PC-9 (cell line): ENCODE results near the gene SARS2. TPM values are rescaled to one million over a fixed set of nuclear protein-coding genes. Genes with fewer than 3 reads are reported as not detected.

Source experiments
- BruUV-seq: library from RNA; stranded (reverse); fragments of 400-500 nt; replicated peaks from 2 replicates; lab custom pipeline; 2021; lab: Mats Ljungman, UMichigan
- CTCF ChIA-PET: fragments of 300-600 bp; sonication (Branson Sonifier 250); formaldehyde crosslinking; loops from one replicate; lab custom pipeline; 2022; ENCODE audit warnings: antibody characterized with exemption; lab: Charles Lee
- POLR2A ChIA-PET: fragments of 300-600 bp; sonication (Branson Sonifier 250); formaldehyde crosslinking; loops from one replicate; lab custom pipeline; 2022; ENCODE audit warnings: antibody characterized with exemption; ENCODE audit not compliant: unreplicated experiment; lab: Charles Lee
- DNase-seq, 2 experiments: peaks; one replicate each; pipeline versions ENCODE4 v3.0.0 to v3.0.0-alpha.2; 2015 to 2022; ENCODE audit warnings: mixed read lengths in 1 of 2
- H2AFZ ChIP-seq: fragments of 200-600 bp; sonication (generic); 2 replicates; pipeline ENCODE4 v1.8.1; 2017; ENCODE audit warnings: antibody characterized with exemption
- H3F3A ChIP-seq: fragments of 200-600 bp; sonication (generic); 2 replicates; pipeline ENCODE4 v1.8.1; 2017; ENCODE audit warnings: antibody characterized with exemption, mild to moderate bottlenecking, low read depth; ENCODE audit not compliant: insufficient read depth
- H3K27ac ChIP-seq: fragments of 200-600 bp; sonication (generic); 2 replicates; pipeline ENCODE4 v1.6.1; 2016; ENCODE audit warnings: mixed run types
- H3K27me3 ChIP-seq: fragments of 200-600 bp; sonication (generic); 2 replicates; pipeline ENCODE4 v1.6.1; 2016; ENCODE audit warnings: low read depth, mixed run types; ENCODE audit not compliant: insufficient read depth
- H3K36me3 ChIP-seq: fragments of 200-600 bp; sonication (generic); 2 replicates; pipeline ENCODE4 v1.6.1; 2016; ENCODE audit warnings: low read depth, mixed run types
- H3K4me1 ChIP-seq: fragments of 200-600 bp; sonication (generic); replicated peaks from 2 replicates; pipeline ENCODE4 v1.6.1; 2016; ENCODE audit warnings: mixed run types; ENCODE audit not compliant: insufficient read depth
- H3K4me2 ChIP-seq: fragments of 200-600 bp; sonication (generic); 2 replicates; pipeline ENCODE4 v1.6.1; 2017; ENCODE audit warnings: mixed run types
- H3K4me3 ChIP-seq: fragments of 200-600 bp; sonication (generic); 2 replicates; pipeline ENCODE4 v1.6.1; 2016; ENCODE audit warnings: mixed run types
- H3K79me2 ChIP-seq: fragments of 200-600 bp; sonication (generic); 2 replicates; pipeline ENCODE4 v1.6.1; 2017; ENCODE audit warnings: low read depth, mixed run types
- H3K9me2 ChIP-seq: fragments of 200-600 bp; sonication (generic); 2 replicates; pipeline ENCODE4 v1.8.1; 2017; ENCODE audit warnings: mild to moderate bottlenecking; ENCODE audit not compliant: insufficient read depth
- H3K9me3 ChIP-seq: fragments of 200-600 bp; sonication (generic); 2 replicates; pipeline ENCODE4 v1.8.1; 2016; ENCODE audit warnings: low read depth; ENCODE audit not compliant: insufficient read depth
- H4K20me1 ChIP-seq: fragments of 200-600 bp; sonication (generic); 2 replicates; pipeline ENCODE4 v1.8.1; 2017; ENCODE audit not compliant: insufficient read depth
- CTCF ChIP-seq: fragments of 200-600 bp; sonication (generic); conservative IDR thresholded peaks from 2 replicates; pipeline ENCODE4 v1.6.1; 2017; ENCODE audit warnings: mixed run types, antibody characterized with exemption, mild to moderate bottlenecking, moderate library complexity
- EZH2 ChIP-seq: fragments of 200-600 bp; sonication (generic); IDR thresholded peaks from 2 replicates; pipeline ENCODE4 v1.8.0; 2017; ENCODE audit warnings: antibody characterized with exemption, low read depth
- intact Hi-C: fragments of 100-400 bp; cut with micrococcal nuclease; formaldehyde crosslinking; loops from one replicate; pipeline ENCODE4 v1.10.0; 2022; ENCODE audit not compliant: unreplicated experiment
- total RNA-seq: library from RNA; stranded (reverse); gene quantifications from 2 replicates; pipeline ENCODE4 v1.2.3, GENCODE V29; 2021

Gene SARS2
- total RNA-seq, 1 experiment from 2014 or later = 33.7 TPM

DNA sequence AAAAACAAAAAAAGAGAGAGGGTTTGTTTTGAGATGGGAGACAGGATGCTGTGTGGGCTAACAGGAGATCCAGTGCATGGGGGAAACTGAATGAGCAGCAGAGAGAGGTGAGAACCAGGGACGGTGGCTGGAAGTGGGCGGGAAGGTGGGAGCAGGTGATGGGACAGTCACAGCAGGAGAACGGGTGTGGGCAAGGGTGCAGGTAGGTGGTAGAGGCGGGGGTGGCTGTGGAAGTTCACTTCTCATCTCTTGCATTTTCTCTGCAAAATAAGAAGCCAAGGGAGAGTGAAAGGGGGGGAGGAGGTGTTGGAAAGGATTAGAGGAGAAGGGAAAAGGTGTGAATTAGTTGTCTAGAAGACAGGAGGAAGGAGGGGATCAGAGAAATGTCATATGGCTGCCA lies 23.1 kb upstream of the SARS2 start:
- Histone ChIP-seq H3K4me2 (no peak overlapping the region), H3K36me3 (no peaks in the 10 kb centered on the region), H4K20me1 (no peaks in the 10 kb centered on the region), H3K9me3 (no peaks in the 10 kb centered on the region), H3K9me2 (no peaks in the 10 kb centered on the region), H3K4me3 (no peak overlapping the region), H2AFZ (no peak overlapping the region), H3K27me3 (no peaks in the 10 kb centered on the region), H3K4me1 (no peaks in the 10 kb centered on the region), H3K79me2 (no peaks in the 10 kb centered on the region), H3K27ac (no peak overlapping the region), H3F3A (peaks cover 5% of the 10 kb centered on the region)
- BruUV-seq = no TSS peak
- CTCF ChIA-PET = interaction anchor here (0.6 kb wide), 2 partner anchors 551 to 787 kb away, joined by 4 to 5 read pairs; no protein-coding TSS in a partner anchor
- intact Hi-C loops = loop anchor here (5.0 kb wide), 1 partner anchor 436 kb away; no protein-coding TSS in a partner anchor
- TF ChIP-seq CTCF = no peak
- TF ChIP-seq EZH2 = no peak
- POLR2A ChIA-PET = no interaction called here
- no peak for DNase-seq

GRCh38 chr19:38952395-38953165 lies 22.0 kb upstream of the SARS2 start:
- peak; percentile 43 for DNase-seq
- Histone ChIP-seq H3K4me3 (no peak overlapping the region), H3K27ac (no peak overlapping the region), H3K27me3 (no peaks in the 10 kb centered on the region), H3K79me2 (no peaks in the 10 kb centered on the region), H3K9me2 (no peaks in the 10 kb centered on the region), H3K4me1 (no peaks in the 10 kb centered on the region), H3K9me3 (no peaks in the 10 kb centered on the region), H3K4me2 (no peak overlapping the region), H3K36me3 (no peaks in the 10 kb centered on the region), H3F3A (peaks cover 5% of the 10 kb centered on the region), H2AFZ (no peak overlapping the region), H4K20me1 (no peaks in the 10 kb centered on the region)
- ChIA-PET CTCF (interaction anchor here (0.6 to 1.4 kb wide), 3 partner anchors 22 to 550 kb away, joined by 3 to 4 read pairs (median 3); partner anchors contain the start of genes FAM98C, MRPS12 and SARS2), POLR2A (no interaction called here)
- TF ChIP-seq EZH2 = no peak
- peak; percentile 74 for TF ChIP-seq CTCF
- no TSS peak for BruUV-seq
- intact Hi-C loops = loop anchor here (1.0 to 5.0 kb wide), 2 partner anchors 435 to 549 kb away; partner anchors contain the start of gene FAM98C

- H3K27me3 ChIP-seq = no peaks in the 10 kb centered on the region
- no peak overlapping the region for H2AFZ ChIP-seq
- no peak for DNase-seq
- no peaks in the 10 kb centered on the region for H4K20me1 ChIP-seq
- no TSS peak for BruUV-seq
- ChIA-PET CTCF (no interaction called here), POLR2A (no interaction called here)
- no peak overlapping the region for H3K27ac ChIP-seq
- no peak for TF ChIP-seq CTCF
- TF ChIP-seq EZH2 = no peak
- no peaks in the 10 kb centered on the region for H3K9me3 ChIP-seq
- H3K79me2 ChIP-seq = no peaks in the 10 kb centered on the region
- no peak overlapping the region for H3K4me3 ChIP-seq
- no peaks in the 10 kb centered on the region for H3K4me1 ChIP-seq
- no peaks in the 10 kb centered on the region for H3K36me3 ChIP-seq
- intact Hi-C loops = loop anchor here (5.0 kb wide), 1 partner anchor 434 kb away; no protein-coding TSS in a partner anchor
- H3K9me2 ChIP-seq = no peaks in the 10 kb centered on the region
- H3K4me2 ChIP-seq = no peak overlapping the region
- H3F3A ChIP-seq = peaks cover 8% of the 10 kb centered on the region
These were observed 20.6 kb upstream of the SARS2 start for GRCh38 chr19:38951187-38951586.
